SK-N-SH treated with all-trans-retinoic acid at 6 μM for 48 hours (cell line): ENCODE results near the gene UST.
A peak's percentile ranks its signal among the peaks of the same experiment; 100 is the strongest.

Experiments
- ATAC-seq: fragments of 200-7000 bp; cut with Tn5 transposase; 3 replicates; pipeline ENCODE4 v1.9.1; 2020; ENCODE audit warnings: mild to moderate bottlenecking, moderate library complexity
- ESRRG ChIP-seq: fragments of 250-450 bp; sonication (Bioruptor Pico); IDR thresholded peaks from 2 replicates; pipeline ENCODE4 v1.6.1; 2021; ENCODE audit warnings: mild to moderate bottlenecking
- GLIS3 ChIP-seq: fragments of 250-450 bp; sonication (Bioruptor Pico); IDR thresholded peaks from 2 replicates; pipeline ENCODE4 v1.5.0; 2020; ENCODE audit warnings: mild to moderate bottlenecking, moderate library complexity
- ISL1 ChIP-seq: fragments of 250-450 bp; sonication (Bioruptor Pico); IDR thresholded peaks from 2 replicates; pipeline ENCODE4 v2.1.2; 2022; ENCODE audit warnings: mild to moderate bottlenecking, moderate library complexity
- OSR1 ChIP-seq: fragments of 250-450 bp; sonication (Bioruptor Pico); IDR thresholded peaks from 2 replicates; pipeline ENCODE4 v1.8.0; 2022; ENCODE audit warnings: moderate library complexity, mild to moderate bottlenecking, inconsistent platforms
- PPARA ChIP-seq: fragments of 250-450 bp; sonication (Bioruptor Pico); IDR thresholded peaks from 2 replicates; pipeline ENCODE4 v1.5.0; 2020; ENCODE audit warnings: mild to moderate bottlenecking, borderline replicate concordance
- RARB ChIP-seq: fragments of 250-450 bp; sonication (Bioruptor Pico); IDR thresholded peaks from 2 replicates; pipeline ENCODE4 v1.8.0; 2021; ENCODE audit warnings: mild to moderate bottlenecking, moderate library complexity
- SNAI2 ChIP-seq: fragments of 250-450 bp; sonication (Bioruptor Pico); IDR thresholded peaks from 2 replicates; pipeline ENCODE4 v1.5.0; 2020; ENCODE audit warnings: mild to moderate bottlenecking, moderate library complexity
- TCF4 ChIP-seq: fragments of 250-450 bp; sonication (Bioruptor Pico); IDR thresholded peaks from 2 replicates; pipeline ENCODE4 v1.8.0; 2021; ENCODE audit warnings: mild to moderate bottlenecking, moderate library complexity, borderline replicate concordance
- TOX ChIP-seq: fragments of 250-450 bp; sonication (Bioruptor Pico); IDR thresholded peaks from 2 replicates; pipeline ENCODE4 v1.8.0; 2021; ENCODE audit warnings: mild to moderate bottlenecking, moderate library complexity, borderline replicate concordance
- ZC3H10 ChIP-seq: fragments of 250-450 bp; sonication (Bioruptor Pico); IDR thresholded peaks from 2 replicates; pipeline ENCODE4 v1.5.1; 2021; ENCODE audit warnings: mild to moderate bottlenecking, moderate library complexity
- ZFP3 ChIP-seq: fragments of 250-450 bp; sonication (Bioruptor Pico); IDR thresholded peaks from 2 replicates; pipeline ENCODE4 v1.5.0; 2020; ENCODE audit warnings: mild to moderate bottlenecking, moderate library complexity
- ZFP30 ChIP-seq: fragments of 450-650 bp; formaldehyde crosslinking; IDR thresholded peaks from 2 replicates; pipeline ENCODE4 v1.5.0; 2022; ENCODE audit warnings: mild to moderate bottlenecking, moderate library complexity
- ZNF565 ChIP-seq: fragments of 450-650 bp; formaldehyde crosslinking; conservative IDR thresholded peaks from 2 replicates; pipeline ENCODE4 v1.5.0; 2020; ENCODE audit warnings: low read depth, mild to moderate bottlenecking, moderate library complexity
- ZNF70 ChIP-seq: fragments of 450-650 bp; formaldehyde crosslinking; IDR thresholded peaks from 2 replicates; pipeline ENCODE4 v1.5.0; 2020; ENCODE audit warnings: mild to moderate bottlenecking, moderate library complexity
- ZNF8 ChIP-seq: fragments of 450-650 bp; formaldehyde crosslinking; IDR thresholded peaks from 2 replicates; pipeline ENCODE4 v1.5.0; 2020; ENCODE audit warnings: mild to moderate bottlenecking, moderate library complexity
- TF ChIP-seq, protein P1 (sequence below): fragments of 250-450 bp; sonication (Bioruptor Pico); IDR thresholded peaks from 2 replicates; pipeline ENCODE4 v1.8.0; 2021; ENCODE audit warnings: low read depth, mild to moderate bottlenecking, moderate library complexity, borderline replicate concordance
- TF ChIP-seq, protein P2 (sequence below): fragments of 250-450 bp; sonication (Bioruptor Pico); IDR thresholded peaks from 2 replicates; pipeline ENCODE4 v1.8.0; 2020; ENCODE audit warnings: mild to moderate bottlenecking, moderate library complexity, borderline replicate concordance
- TF ChIP-seq, protein P3 (sequence below): fragments of 250-450 bp; sonication (Bioruptor Pico); IDR thresholded peaks from 2 replicates; pipeline ENCODE4 v1.5.1; 2021; ENCODE audit warnings: mild to moderate bottlenecking, moderate library complexity
- TF ChIP-seq, protein P4 (sequence below): fragments of 250-450 bp; sonication (Bioruptor Pico); IDR thresholded peaks from 2 replicates; pipeline ENCODE4 v1.5.0; 2020; ENCODE audit warnings: mild to moderate bottlenecking, moderate library complexity
- TF ChIP-seq, protein P5 (sequence below): fragments of 250-450 bp; sonication (Bioruptor Pico); IDR thresholded peaks from 2 replicates; pipeline ENCODE4 v1.5.1; 2020; ENCODE audit warnings: low read depth, mild to moderate bottlenecking, moderate library complexity

The UST gene

DNA sequence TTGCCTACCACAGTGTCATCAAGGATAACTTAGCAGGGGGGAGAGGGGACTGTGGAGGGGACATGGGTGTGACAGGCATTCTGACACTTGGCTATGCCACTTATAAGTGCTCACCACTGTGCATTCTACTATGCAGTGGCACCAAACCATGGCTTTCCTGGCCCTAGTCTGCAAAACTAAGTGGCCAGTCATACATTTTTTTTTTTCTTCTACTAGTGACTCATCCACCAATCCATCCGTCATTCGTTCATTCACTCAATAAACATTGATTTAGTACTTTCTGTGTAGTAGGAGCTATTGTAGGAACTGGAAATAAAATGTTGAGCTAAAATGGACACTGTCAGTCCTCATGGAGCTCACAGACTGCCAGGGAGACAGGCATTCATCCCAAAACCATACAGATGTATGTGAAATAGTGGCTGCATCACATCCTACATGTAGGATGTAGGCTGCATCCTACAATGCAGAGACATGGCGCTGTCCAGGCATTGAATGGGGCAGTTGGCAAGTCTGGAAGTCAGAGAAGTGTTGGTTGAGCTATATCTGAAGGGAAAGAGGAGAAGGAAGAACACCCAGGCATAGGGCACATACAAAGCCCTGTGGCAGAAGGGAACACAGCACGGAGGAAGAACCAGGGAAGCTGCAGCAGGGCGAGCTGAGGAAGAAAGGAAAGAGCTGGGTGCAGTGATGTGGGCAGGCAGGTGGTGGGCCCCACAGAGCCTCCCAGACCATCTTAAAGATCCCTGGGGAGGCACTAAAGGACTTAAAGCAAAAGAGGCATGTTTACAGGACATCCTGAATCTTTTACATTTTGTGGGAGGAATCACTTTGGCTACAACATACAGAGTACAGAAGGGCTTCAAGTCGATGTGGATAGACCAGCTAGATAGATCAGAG is 224.4 kb downstream of the UST start:
- TF ChIP-seq ESRRG (CRISPR knock-in tag) (no peak), TCF4 (no peak), GLIS3 (CRISPR knock-in tag) (no peak), ZNF8 (no peak), ZNF565 (CRISPR knock-in tag) (no peak), TOX (no peak), ZNF70 (CRISPR knock-in tag) (no peak), ISL1 (no peak), PPARA (CRISPR knock-in tag) (no peak), ZC3H10 (CRISPR knock-in tag) (no peak), SNAI2 (CRISPR knock-in tag) (no peak), RARB (no peak), ZFP30 (CRISPR knock-in tag) (no peak)
- TF ChIP-seq, protein P1, sequence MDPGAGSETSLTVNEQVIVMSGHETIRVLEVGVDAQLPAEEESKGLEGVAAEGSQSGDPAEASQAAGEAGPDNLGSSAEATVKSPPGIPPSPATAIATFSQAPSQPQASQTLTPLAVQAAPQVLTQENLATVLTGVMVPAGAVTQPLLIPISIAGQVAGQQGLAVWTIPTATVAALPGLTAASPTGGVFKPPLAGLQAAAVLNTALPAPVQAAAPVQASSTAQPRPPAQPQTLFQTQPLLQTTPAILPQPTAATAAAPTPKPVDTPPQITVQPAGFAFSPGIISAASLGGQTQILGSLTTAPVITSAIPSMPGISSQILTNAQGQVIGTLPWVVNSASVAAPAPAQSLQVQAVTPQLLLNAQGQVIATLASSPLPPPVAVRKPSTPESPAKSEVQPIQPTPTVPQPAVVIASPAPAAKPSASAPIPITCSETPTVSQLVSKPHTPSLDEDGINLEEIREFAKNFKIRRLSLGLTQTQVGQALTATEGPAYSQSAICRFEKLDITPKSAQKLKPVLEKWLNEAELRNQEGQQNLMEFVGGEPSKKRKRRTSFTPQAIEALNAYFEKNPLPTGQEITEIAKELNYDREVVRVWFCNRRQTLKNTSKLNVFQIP (CRISPR knock-in tag): no peak
- TF ChIP-seq, protein P2, sequence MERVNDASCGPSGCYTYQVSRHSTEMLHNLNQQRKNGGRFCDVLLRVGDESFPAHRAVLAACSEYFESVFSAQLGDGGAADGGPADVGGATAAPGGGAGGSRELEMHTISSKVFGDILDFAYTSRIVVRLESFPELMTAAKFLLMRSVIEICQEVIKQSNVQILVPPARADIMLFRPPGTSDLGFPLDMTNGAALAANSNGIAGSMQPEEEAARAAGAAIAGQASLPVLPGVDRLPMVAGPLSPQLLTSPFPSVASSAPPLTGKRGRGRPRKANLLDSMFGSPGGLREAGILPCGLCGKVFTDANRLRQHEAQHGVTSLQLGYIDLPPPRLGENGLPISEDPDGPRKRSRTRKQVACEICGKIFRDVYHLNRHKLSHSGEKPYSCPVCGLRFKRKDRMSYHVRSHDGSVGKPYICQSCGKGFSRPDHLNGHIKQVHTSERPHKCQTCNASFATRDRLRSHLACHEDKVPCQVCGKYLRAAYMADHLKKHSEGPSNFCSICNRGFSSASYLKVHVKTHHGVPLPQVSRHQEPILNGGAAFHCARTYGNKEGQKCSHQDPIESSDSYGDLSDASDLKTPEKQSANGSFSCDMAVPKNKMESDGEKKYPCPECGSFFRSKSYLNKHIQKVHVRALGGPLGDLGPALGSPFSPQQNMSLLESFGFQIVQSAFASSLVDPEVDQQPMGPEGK: no peak
- TF ChIP-seq, protein P3, sequence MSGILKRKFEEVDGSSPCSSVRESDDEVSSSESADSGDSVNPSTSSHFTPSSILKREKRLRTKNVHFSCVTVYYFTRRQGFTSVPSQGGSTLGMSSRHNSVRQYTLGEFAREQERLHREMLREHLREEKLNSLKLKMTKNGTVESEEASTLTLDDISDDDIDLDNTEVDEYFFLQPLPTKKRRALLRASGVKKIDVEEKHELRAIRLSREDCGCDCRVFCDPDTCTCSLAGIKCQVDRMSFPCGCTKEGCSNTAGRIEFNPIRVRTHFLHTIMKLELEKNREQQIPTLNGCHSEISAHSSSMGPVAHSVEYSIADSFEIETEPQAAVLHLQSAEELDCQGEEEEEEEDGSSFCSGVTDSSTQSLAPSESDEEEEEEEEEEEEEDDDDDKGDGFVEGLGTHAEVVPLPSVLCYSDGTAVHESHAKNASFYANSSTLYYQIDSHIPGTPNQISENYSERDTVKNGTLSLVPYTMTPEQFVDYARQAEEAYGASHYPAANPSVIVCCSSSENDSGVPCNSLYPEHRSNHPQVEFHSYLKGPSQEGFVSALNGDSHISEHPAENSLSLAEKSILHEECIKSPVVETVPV (CRISPR knock-in tag): no peak
- TF ChIP-seq, protein P4, sequence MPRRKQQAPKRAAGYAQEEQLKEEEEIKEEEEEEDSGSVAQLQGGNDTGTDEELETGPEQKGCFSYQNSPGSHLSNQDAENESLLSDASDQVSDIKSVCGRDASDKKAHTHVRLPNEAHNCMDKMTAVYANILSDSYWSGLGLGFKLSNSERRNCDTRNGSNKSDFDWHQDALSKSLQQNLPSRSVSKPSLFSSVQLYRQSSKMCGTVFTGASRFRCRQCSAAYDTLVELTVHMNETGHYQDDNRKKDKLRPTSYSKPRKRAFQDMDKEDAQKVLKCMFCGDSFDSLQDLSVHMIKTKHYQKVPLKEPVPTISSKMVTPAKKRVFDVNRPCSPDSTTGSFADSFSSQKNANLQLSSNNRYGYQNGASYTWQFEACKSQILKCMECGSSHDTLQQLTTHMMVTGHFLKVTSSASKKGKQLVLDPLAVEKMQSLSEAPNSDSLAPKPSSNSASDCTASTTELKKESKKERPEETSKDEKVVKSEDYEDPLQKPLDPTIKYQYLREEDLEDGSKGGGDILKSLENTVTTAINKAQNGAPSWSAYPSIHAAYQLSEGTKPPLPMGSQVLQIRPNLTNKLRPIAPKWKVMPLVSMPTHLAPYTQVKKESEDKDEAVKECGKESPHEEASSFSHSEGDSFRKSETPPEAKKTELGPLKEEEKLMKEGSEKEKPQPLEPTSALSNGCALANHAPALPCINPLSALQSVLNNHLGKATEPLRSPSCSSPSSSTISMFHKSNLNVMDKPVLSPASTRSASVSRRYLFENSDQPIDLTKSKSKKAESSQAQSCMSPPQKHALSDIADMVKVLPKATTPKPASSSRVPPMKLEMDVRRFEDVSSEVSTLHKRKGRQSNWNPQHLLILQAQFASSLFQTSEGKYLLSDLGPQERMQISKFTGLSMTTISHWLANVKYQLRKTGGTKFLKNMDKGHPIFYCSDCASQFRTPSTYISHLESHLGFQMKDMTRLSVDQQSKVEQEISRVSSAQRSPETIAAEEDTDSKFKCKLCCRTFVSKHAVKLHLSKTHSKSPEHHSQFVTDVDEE (CRISPR knock-in tag): no peak
- TF ChIP-seq, protein P5, sequence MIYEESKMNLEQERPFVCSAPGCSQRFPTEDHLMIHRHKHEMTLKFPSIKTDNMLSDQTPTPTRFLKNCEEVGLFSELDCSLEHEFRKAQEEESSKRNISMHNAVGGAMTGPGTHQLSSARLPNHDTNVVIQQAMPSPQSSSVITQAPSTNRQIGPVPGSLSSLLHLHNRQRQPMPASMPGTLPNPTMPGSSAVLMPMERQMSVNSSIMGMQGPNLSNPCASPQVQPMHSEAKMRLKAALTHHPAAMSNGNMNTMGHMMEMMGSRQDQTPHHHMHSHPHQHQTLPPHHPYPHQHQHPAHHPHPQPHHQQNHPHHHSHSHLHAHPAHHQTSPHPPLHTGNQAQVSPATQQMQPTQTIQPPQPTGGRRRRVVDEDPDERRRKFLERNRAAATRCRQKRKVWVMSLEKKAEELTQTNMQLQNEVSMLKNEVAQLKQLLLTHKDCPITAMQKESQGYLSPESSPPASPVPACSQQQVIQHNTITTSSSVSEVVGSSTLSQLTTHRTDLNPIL (CRISPR knock-in tag): no peak
- TF ChIP-seq, all 23 proteins: peak for 0

DNA sequence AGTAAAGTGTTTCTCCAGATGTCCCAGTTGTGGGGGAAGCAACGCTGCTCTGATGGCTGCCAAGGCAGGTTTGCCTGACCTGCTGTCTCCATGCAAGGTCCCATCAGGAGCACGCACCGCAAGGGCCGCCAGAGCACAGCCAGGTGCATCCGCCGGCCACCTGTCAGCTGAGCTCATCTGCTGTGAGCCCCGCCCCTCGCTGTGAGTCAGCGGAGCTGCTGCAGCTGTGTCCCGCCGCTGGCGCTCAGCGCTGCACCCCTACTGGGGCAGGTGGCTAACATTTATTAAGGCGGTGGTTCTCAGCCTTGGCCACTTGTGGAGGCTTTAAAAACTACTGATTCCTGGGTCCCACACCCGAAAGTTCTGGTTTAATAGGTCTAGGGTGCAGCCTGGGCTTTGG is 225.7 kb downstream of the UST start:
- peak; percentile 52 for ATAC-seq
- TF ChIP-seq ZFP3 (CRISPR knock-in tag): no peak
- no peak for TF ChIP-seq ZFP30 (CRISPR knock-in tag)
- TF ChIP-seq ZC3H10 (CRISPR knock-in tag): no peak
- TF ChIP-seq, protein P1 (CRISPR knock-in tag): no peak
- no peak for TF ChIP-seq ISL1
- no peak for TF ChIP-seq ZNF565 (CRISPR knock-in tag)
- TF ChIP-seq TOX: no peak
- no peak for TF ChIP-seq OSR1 (CRISPR knock-in tag)
- TF ChIP-seq RARB: no peak
- TF ChIP-seq, protein P2: no peak
- no peak for TF ChIP-seq TCF4
- TF ChIP-seq, protein P4 (CRISPR knock-in tag): no peak
- TF ChIP-seq, protein P3 (CRISPR knock-in tag): no peak

More for the DNA sequence above, 224.4 kb downstream of the UST start:
- ATAC-seq: peak; percentile 41
